HG03460 (cell line): Measurements from ENCODE around the gene THAP9.

Experiments used
- ATAC-seq: cut with Tn5 transposase; IDR thresholded peaks from one replicate; pipeline ENCODE4 v1.9.1; 2021; ENCODE audit not compliant: unreplicated experiment

The THAP9 gene

DNA sequence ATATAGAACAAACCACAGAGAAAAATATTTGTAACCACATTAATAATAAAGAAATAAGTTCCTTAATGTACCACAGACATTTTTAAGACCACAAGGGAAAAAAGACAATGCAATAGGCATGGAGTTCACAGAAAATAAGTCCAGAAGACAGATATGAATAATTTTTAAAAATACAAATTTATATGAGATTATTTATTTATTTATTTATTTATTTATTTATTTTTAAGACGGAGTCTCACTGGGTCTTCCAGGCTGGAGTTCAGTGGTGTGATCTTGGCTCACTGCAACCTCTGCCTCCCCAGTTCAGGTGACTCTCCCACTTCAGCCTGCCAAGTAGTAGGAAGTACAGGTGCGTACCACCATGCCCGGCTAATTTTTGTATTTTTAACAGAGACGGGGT is 53.7 kb downstream of the THAP9 start:
- no peak for ATAC-seq

DNA sequence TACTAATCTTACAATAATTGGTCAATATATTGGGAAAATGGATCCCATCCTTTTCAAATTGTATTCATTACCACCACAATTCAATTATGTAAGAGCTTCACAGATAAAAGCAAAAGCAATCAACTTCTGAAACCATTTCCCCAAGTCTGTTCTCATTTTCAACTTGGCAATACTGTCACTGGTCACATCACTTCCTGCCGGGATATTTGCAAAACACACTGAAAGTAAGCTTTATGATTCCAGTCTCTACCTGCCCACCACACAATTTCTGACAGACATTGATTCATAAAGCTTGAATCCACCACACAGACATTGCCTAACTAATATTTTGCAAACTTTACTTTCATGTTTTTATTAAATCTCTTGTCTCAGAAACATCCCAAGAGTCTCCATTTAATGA is 56.5 kb downstream of the THAP9 start:
- no peak for ATAC-seq

DNA sequence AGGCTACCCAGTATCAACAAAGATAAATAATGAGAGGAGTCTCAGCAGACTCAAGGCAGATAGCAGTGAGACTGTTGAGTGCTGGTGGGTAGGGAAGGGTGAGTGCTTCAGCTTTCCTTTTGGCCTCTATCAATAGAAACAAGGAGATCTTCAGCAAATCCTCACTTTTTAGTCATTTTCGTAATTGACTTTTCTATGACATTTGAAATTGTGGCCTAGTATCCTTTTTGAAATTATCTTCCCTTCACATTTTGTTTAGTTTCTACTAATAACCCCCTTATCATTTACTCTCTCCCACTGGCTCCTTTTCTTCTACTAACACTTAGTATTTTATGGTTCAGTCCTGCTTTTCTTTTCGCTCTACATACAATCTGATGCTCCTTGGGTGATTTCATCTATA is 65.2 kb downstream of the THAP9 start:
- no peak for ATAC-seq

DNA sequence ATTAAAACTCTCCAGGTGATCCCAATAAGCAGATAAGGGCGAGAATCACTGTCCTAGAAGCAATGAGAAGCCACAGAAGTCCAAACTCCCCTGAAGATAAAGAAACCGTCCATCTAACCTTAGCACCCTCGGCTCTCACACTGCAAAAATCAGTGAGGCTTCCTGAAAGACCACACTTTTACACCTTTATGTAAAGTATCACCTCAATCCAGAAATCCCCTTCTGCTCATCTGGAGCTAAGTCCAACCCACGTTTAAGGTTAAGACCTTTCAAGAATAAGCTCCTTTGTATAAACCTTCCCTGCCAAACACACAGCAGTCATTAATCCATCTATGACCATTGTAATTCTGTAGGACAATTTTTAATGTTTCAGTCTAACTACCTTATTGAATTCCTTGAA is 68.4 kb downstream of the THAP9 start:
- no peak for ATAC-seq

DNA sequence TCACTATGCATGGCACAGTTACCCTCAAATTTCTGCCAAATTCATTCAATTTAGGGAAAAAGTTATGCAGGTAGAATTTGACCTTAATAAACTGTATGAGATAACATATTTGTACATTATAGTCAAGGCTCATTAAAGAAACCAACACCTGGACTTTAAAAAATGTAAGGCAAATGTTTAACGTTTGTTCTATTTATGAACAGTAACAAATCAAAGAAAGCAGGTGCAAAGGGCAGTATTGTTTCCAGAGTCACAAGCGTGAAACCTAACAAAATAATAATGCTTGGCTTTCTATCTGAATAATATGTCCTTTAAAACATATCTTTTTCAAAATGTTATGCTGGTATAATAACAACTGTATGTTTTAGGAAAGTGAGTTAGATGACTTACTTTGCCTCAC is 68.9 kb downstream of the THAP9 start:
- ATAC-seq, result no peak
